PC-9 (cell line): ENCODE data around the gene NUP210. TPM values are rescaled to one million over a fixed set of nuclear protein-coding genes. Genes with fewer than 3 reads are reported as not detected.

Experiments used
- BruUV-seq: library from RNA; stranded (reverse); fragments of 400-500 nt; replicated peaks from 2 replicates; lab custom pipeline; 2021; lab: Mats Ljungman, UMichigan
- CTCF ChIA-PET: fragments of 300-600 bp; sonication (Branson Sonifier 250); formaldehyde crosslinking; loops from one replicate; lab custom pipeline; 2022; ENCODE audit warnings: antibody characterized with exemption; lab: Charles Lee
- POLR2A ChIA-PET: fragments of 300-600 bp; sonication (Branson Sonifier 250); formaldehyde crosslinking; loops from one replicate; lab custom pipeline; 2022; ENCODE audit warnings: antibody characterized with exemption; ENCODE audit not compliant: unreplicated experiment; lab: Charles Lee
- DNase-seq, 2 experiments: peaks; one replicate each; pipeline versions ENCODE4 v3.0.0 to v3.0.0-alpha.2; 2015 to 2022; ENCODE audit warnings: mixed read lengths in 1 of 2
- H2AFZ ChIP-seq: fragments of 200-600 bp; sonication (generic); 2 replicates; pipeline ENCODE4 v1.8.1; 2017; ENCODE audit warnings: antibody characterized with exemption
- H3F3A ChIP-seq: fragments of 200-600 bp; sonication (generic); 2 replicates; pipeline ENCODE4 v1.8.1; 2017; ENCODE audit warnings: antibody characterized with exemption, mild to moderate bottlenecking, low read depth; ENCODE audit not compliant: insufficient read depth
- H3K27ac ChIP-seq: fragments of 200-600 bp; sonication (generic); 2 replicates; pipeline ENCODE4 v1.6.1; 2016; ENCODE audit warnings: mixed run types
- H3K27me3 ChIP-seq: fragments of 200-600 bp; sonication (generic); 2 replicates; pipeline ENCODE4 v1.6.1; 2016; ENCODE audit warnings: low read depth, mixed run types; ENCODE audit not compliant: insufficient read depth
- H3K36me3 ChIP-seq: fragments of 200-600 bp; sonication (generic); 2 replicates; pipeline ENCODE4 v1.6.1; 2016; ENCODE audit warnings: low read depth, mixed run types
- H3K4me1 ChIP-seq: fragments of 200-600 bp; sonication (generic); replicated peaks from 2 replicates; pipeline ENCODE4 v1.6.1; 2016; ENCODE audit warnings: mixed run types; ENCODE audit not compliant: insufficient read depth
- H3K4me2 ChIP-seq: fragments of 200-600 bp; sonication (generic); 2 replicates; pipeline ENCODE4 v1.6.1; 2017; ENCODE audit warnings: mixed run types
- H3K4me3 ChIP-seq: fragments of 200-600 bp; sonication (generic); 2 replicates; pipeline ENCODE4 v1.6.1; 2016; ENCODE audit warnings: mixed run types
- H3K79me2 ChIP-seq: fragments of 200-600 bp; sonication (generic); 2 replicates; pipeline ENCODE4 v1.6.1; 2017; ENCODE audit warnings: low read depth, mixed run types
- H3K9me2 ChIP-seq: fragments of 200-600 bp; sonication (generic); 2 replicates; pipeline ENCODE4 v1.8.1; 2017; ENCODE audit warnings: mild to moderate bottlenecking; ENCODE audit not compliant: insufficient read depth
- H3K9me3 ChIP-seq: fragments of 200-600 bp; sonication (generic); 2 replicates; pipeline ENCODE4 v1.8.1; 2016; ENCODE audit warnings: low read depth; ENCODE audit not compliant: insufficient read depth
- H4K20me1 ChIP-seq: fragments of 200-600 bp; sonication (generic); 2 replicates; pipeline ENCODE4 v1.8.1; 2017; ENCODE audit not compliant: insufficient read depth
- CTCF ChIP-seq: fragments of 200-600 bp; sonication (generic); conservative IDR thresholded peaks from 2 replicates; pipeline ENCODE4 v1.6.1; 2017; ENCODE audit warnings: mixed run types, antibody characterized with exemption, mild to moderate bottlenecking, moderate library complexity
- EZH2 ChIP-seq: fragments of 200-600 bp; sonication (generic); IDR thresholded peaks from 2 replicates; pipeline ENCODE4 v1.8.0; 2017; ENCODE audit warnings: antibody characterized with exemption, low read depth
- intact Hi-C: fragments of 100-400 bp; cut with micrococcal nuclease; formaldehyde crosslinking; loops from one replicate; pipeline ENCODE4 v1.10.0; 2022; ENCODE audit not compliant: unreplicated experiment
- total RNA-seq: library from RNA; stranded (reverse); gene quantifications from 2 replicates; pipeline ENCODE4 v1.2.3, GENCODE V29; 2021

The NUP210 gene
- total RNA-seq, 1 experiment from 2014 or later, result 84.0 TPM

DNA sequence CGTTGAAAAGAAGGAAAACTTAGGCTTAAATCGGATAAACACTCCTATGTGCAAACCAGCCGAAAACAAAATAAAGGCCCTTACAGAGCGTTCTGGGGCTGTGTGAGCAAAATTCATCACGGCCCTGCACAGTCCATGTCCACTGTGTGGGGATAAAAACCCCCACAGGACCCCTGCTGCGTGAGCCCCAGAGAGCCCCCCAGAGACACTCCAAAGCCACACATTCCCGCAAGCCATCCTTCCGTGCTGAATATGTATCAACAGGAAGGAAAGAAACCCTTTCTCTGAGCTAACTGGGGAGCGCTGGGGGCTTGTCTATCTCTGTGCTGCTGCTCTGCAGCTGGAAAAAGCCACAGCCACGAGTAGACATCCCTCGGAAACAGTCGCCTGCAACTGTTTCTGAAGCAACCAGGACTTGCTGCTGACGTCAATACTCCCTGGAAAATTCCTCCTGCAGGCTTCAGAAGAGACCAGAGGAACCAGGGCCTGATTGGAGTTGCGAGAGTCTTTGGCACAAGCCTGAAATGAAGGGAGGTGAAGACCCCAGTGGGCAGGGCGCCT is 72.7 kb downstream of the NUP210 start:
- intact Hi-C loops, result no loop called here
- Histone ChIP-seq H3K27me3 (no peaks in the 10 kb centered on the region), H4K20me1 (no peaks in the 10 kb centered on the region), H3K4me3 (no peak overlapping the region), H3K9me2 (no peaks in the 10 kb centered on the region), H3K36me3 (peaks cover 4% of the 10 kb centered on the region; the same call in 1 of the 2 replicates), H3K27ac (no peak overlapping the region), H3K4me2 (no peak overlapping the region), H3K4me1 (no peaks in the 10 kb centered on the region), H3K79me2 (no peaks in the 10 kb centered on the region), H3F3A (no peaks in the 10 kb centered on the region; the same call in 1 of the 2 replicates), H2AFZ (no peak overlapping the region), H3K9me3 (no peaks in the 10 kb centered on the region)
- TF ChIP-seq EZH2 (no peak), CTCF (no peak)
- no TSS peak for BruUV-seq
- CTCF ChIA-PET, result no interaction called here
- no peak for DNase-seq
- POLR2A ChIA-PET, result no interaction called here

DNA sequence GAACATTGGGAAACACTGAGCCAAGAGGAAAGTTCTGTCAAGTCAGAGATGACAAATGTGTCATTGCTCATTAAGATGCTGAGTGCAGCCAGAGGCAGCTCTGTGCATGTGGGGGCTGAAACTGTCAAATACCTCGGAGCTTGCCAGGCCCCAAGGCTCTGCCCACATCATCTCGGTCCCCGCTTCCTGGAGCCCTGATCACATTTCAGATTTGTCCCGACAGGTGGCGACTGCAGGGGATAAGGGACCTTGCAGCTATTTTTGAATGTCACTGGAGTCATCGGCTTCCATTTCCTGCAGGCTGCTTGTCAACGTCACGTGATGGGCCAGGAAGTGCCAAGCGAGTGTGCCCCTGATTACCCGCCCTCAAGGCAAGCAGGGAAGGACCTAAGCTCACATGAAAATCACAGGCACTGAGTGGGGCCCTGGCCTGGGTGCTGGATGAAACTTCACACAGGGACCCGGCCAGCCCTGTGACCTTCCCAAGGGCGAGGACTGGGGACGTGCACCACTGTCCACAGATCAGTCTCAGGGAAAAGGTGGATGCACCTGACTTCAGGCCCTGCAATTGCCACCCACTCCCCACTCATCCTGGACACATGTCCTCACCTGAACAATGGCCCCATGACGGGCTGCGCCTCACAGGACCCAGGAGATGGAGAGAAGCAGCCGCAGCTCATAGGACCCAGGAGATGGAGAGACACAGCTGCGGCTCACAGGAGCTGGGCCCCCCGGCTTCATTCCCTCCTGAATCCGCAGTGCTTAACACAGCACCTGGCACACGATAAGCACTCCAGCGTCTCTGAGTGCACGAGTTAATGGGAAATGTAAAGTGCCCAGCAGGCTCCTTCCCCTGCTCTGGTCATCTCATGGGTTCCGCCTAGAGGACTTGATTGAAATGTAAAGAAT is 73.4 kb downstream of the NUP210 start:
- no peaks in the 10 kb centered on the region for H3K79me2 ChIP-seq
- no peak overlapping the region for H3K4me2 ChIP-seq
- no peak for DNase-seq
- H2AFZ ChIP-seq, result no peak overlapping the region
- intact Hi-C loops, result no loop called here
- no peaks in the 10 kb centered on the region for H3K4me1 ChIP-seq
- H3K9me3 ChIP-seq, result no peaks in the 10 kb centered on the region
- no peaks in the 10 kb centered on the region; the same call in 1 of the 2 replicates for H3F3A ChIP-seq
- no peak overlapping the region for H3K27ac ChIP-seq
- ChIA-PET CTCF (no interaction called here), POLR2A (no interaction called here)
- BruUV-seq, result no TSS peak
- no peaks in the 10 kb centered on the region; the same call in 1 of the 2 replicates for H3K36me3 ChIP-seq
- no peak for TF ChIP-seq EZH2
- no peak for TF ChIP-seq CTCF
- no peaks in the 10 kb centered on the region for H4K20me1 ChIP-seq
- no peaks in the 10 kb centered on the region for H3K27me3 ChIP-seq
- H3K9me2 ChIP-seq, result no peaks in the 10 kb centered on the region
- no peak overlapping the region for H3K4me3 ChIP-seq

DNA sequence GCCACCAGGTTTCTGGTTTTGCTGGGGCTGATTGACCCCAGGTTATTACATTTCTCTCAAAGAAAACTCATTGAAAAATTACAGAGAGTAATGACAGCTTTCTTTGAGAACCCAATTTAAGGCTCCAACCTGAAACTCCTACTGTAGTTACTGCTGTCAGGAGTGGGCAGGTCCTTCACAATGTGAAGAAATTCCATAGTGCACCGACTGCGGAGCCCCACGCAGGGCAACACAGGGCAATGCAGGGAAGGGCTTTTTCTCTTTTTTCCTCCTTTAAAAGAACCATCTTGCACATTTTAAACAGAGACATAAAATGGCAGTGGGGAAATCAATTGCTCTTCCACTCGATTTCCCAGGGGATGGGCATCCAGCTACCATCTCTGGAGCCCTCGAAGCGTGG is 74.3 kb downstream of the NUP210 start:
- no peaks in the 10 kb centered on the region for H3K4me1 ChIP-seq
- no peaks in the 10 kb centered on the region; the same call in 1 of the 2 replicates for H3K36me3 ChIP-seq
- H3K27me3 ChIP-seq, result no peaks in the 10 kb centered on the region
- intact Hi-C loops, result no loop called here
- H2AFZ ChIP-seq, result no peak overlapping the region
- no peak overlapping the region for H3K27ac ChIP-seq
- no peaks in the 10 kb centered on the region for H3K79me2 ChIP-seq
- POLR2A ChIA-PET, result no interaction called here
- no peak overlapping the region for H3K4me2 ChIP-seq
- CTCF ChIA-PET, result no interaction called here
- no peak for TF ChIP-seq EZH2
- DNase-seq, result no peak
- no peaks in the 10 kb centered on the region for H3K9me2 ChIP-seq
- no peaks in the 10 kb centered on the region for H3K9me3 ChIP-seq
- no TSS peak for BruUV-seq
- no peaks in the 10 kb centered on the region; the same call in 1 of the 2 replicates for H3F3A ChIP-seq
- H4K20me1 ChIP-seq, result no peaks in the 10 kb centered on the region
- no peak overlapping the region for H3K4me3 ChIP-seq
